Endothelial cell of umbilical vein (primary cell): ENCODE data around the gene DYNLL2. TPM values are rescaled to one million over a fixed set of nuclear protein-coding genes. Genes with fewer than 3 reads are reported as not detected.

ENCODE experiments used
- BruUV-seq: library from RNA; stranded (reverse); fragments of 400-500 nt; replicated peaks from 2 replicates; lab custom pipeline; 2021; lab: Mats Ljungman, UMichigan
- CTCF ChIA-PET: fragments of 300-600, 350-600 bp; sonication (Branson Sonifier 250); formaldehyde crosslinking; loops from one replicate; lab custom pipeline; 2021; ENCODE audit warnings: antibody characterized with exemption, inconsistent platforms; lab: Charles Lee
- POLR2A ChIA-PET: fragments of 300-600, 350-600 bp; sonication (Branson Sonifier 250); formaldehyde crosslinking; loops from one replicate; lab custom pipeline; 2021; ENCODE audit warnings: antibody characterized with exemption, inconsistent platforms; lab: Charles Lee
- DNase-seq: peaks from one replicate; pipeline ENCODE4 v3.0.0-alpha.2; 2011; ENCODE audit warnings: low read depth, low spot score
- FAIRE-seq: peaks from 2 replicates; lab custom pipeline; 2011; peaks lifted over from hg19 to GRCh38; lab: Jason Lieb, UNC
- H2AFZ ChIP-seq: 2 replicates; pipeline ENCODE4 v1.6.0; 2012; ENCODE audit warnings: low read depth, low read length, control low read depth, inconsistent platforms
- H3K27ac ChIP-seq: 2 replicates; pipeline ENCODE4 v1.5.1; 2011; ENCODE audit warnings: low read depth, mild to moderate bottlenecking, control low read depth, low read length, moderate library complexity; ENCODE audit not compliant: insufficient read depth
- H3K27me3 ChIP-seq, 2 experiments: 2 replicates each; pipeline versions ENCODE4 v1.6.0 to v1.6.1; 2011; ENCODE audit warnings: low read length in 2 of 2, mixed read lengths in 1 of 2; ENCODE audit not compliant: control insufficient read depth in 2 of 2, insufficient read depth in 2 of 2
- H3K36me3 ChIP-seq, 2 experiments: 2 replicates in 1 of 2; 3 replicates in 1 of 2; pipeline ENCODE4 v1.5.1; 2011; ENCODE audit warnings: low read length in 2 of 2, mild to moderate bottlenecking in 1 of 2, moderate library complexity in 1 of 2; ENCODE audit not compliant: control insufficient read depth in 2 of 2, insufficient read depth in 2 of 2; ENCODE audit errors: extremely low read depth in 1 of 2
- H3K4me1 ChIP-seq: 3 replicates; pipeline ENCODE4 v1.5.1; 2011; ENCODE audit warnings: mild to moderate bottlenecking, low read length; ENCODE audit not compliant: control insufficient read depth, insufficient read depth; ENCODE audit errors: extremely low read depth
- H3K4me2 ChIP-seq: 2 replicates; pipeline ENCODE4 v1.6.1; 2011; ENCODE audit warnings: low read length, control low read depth, mixed read lengths; ENCODE audit not compliant: insufficient read depth
- H3K4me3 ChIP-seq, 3 experiments: fragments of 200-600 bp in 1 of 3; sonication (generic), shearing (Covaris generic) in 1 of 3; replicated peaks in 1 of 3; 2 replicates each; pipeline ENCODE4 v1.5.1; 2011 to 2016; ENCODE audit warnings: control low read depth in 3 of 3, low read length in 3 of 3, mild to moderate bottlenecking in 2 of 3, inconsistent platforms in 1 of 3, low read depth in 1 of 3, moderate library complexity in 1 of 3; ENCODE audit not compliant: insufficient read depth in 1 of 3
- H3K79me2 ChIP-seq: 2 replicates; pipeline ENCODE4 v1.6.0; 2012; ENCODE audit warnings: low read length, inconsistent platforms; ENCODE audit not compliant: control insufficient read depth, insufficient read depth
- H3K9ac ChIP-seq: replicated peaks from 2 replicates; pipeline ENCODE3; 2011; ENCODE audit warnings: low read length, control low read depth; ENCODE audit not compliant: insufficient read depth; ENCODE audit errors: extremely low read depth
- H3K9me1 ChIP-seq: replicated peaks from 3 replicates; pipeline ENCODE4 v1.6.0; 2011; ENCODE audit warnings: mild to moderate bottlenecking, low read length; ENCODE audit not compliant: control insufficient read depth, insufficient read depth; ENCODE audit errors: extremely low read depth
- H3K9me3 ChIP-seq: replicated peaks from 2 replicates; pipeline ENCODE4 v1.5.1; 2012; ENCODE audit warnings: low read length, inconsistent platforms; ENCODE audit not compliant: control insufficient read depth, insufficient read depth
- H4K20me1 ChIP-seq: replicated peaks from 2 replicates; pipeline ENCODE3; 2011; ENCODE audit warnings: mild to moderate bottlenecking, low read length; ENCODE audit not compliant: control insufficient read depth, insufficient read depth; ENCODE audit errors: extremely low read depth
- EZH2 ChIP-seq: IDR thresholded peaks from 2 replicates; pipeline ENCODE4 v1.6.1; 2012; ENCODE audit warnings: borderline replicate concordance, low read depth, mild to moderate bottlenecking, moderate library complexity, low read length, inconsistent platforms; ENCODE audit not compliant: severe bottlenecking
- FOS ChIP-seq: IDR thresholded peaks from 2 replicates; pipeline ENCODE4 v1.6.1; 2011; ENCODE audit warnings: mild to moderate bottlenecking, low read length, moderate library complexity, borderline replicate concordance; ENCODE audit not compliant: insufficient read depth
- GATA2 ChIP-seq: IDR thresholded peaks from 2 replicates; pipeline ENCODE4 v1.7.0; 2011; ENCODE audit warnings: low read depth, mild to moderate bottlenecking, moderate library complexity, mixed read lengths, low read length; ENCODE audit not compliant: insufficient read length, insufficient read depth
- JUN ChIP-seq: IDR thresholded peaks from 2 replicates; pipeline ENCODE4 v1.6.1; 2011; ENCODE audit warnings: borderline replicate concordance, low read depth; ENCODE audit not compliant: insufficient read length, insufficient read depth
- MYC ChIP-seq: IDR thresholded peaks from one replicate; pipeline ENCODE4 v1.6.1; 2011; ENCODE audit warnings: mild to moderate bottlenecking, low read depth, low read length
- POLR2A ChIP-seq: IDR thresholded peaks from 2 replicates; pipeline ENCODE4 v1.6.1; 2012; ENCODE audit warnings: low read depth, mild to moderate bottlenecking, control low read depth, low read length
- POLR2AphosphoS5 ChIP-seq: IDR thresholded peaks from 2 replicates; pipeline ENCODE4 v1.6.1; 2012; ENCODE audit warnings: low read depth, mild to moderate bottlenecking, control low read depth, low read length, moderate library complexity; ENCODE audit not compliant: insufficient read depth
- dilution Hi-C: fragments of 300-500 bp; cut with MboI; formaldehyde crosslinking; loops from one replicate; pipeline ENCODE4 v1.15.0; 2019; ENCODE audit warnings: low sequenced_read_pairs; ENCODE audit not compliant: extremely low pct_ligation_motif_present
- intact Hi-C: fragments of 100-400 bp; cut with micrococcal nuclease; formaldehyde crosslinking; loops from one replicate; pipeline ENCODE4 v1.10.0; 2022
- polyA plus RNA-seq, 4 experiments: library from polyadenylated mRNA; depleted of rRNA in 3 of 4; stranded (reverse) in 3 of 4; unstranded in 1 of 4; fragments of >200 nt; gene quantifications; 2 replicates each; pipeline versions ENCODE4 v1.2.1 to v1.2.3, GENCODE V29; 2011 to 2012; ENCODE audit warnings: missing spikeins in 1 of 4
- total RNA-seq: library from RNA; stranded (reverse); gene quantifications from 2 replicates; pipeline ENCODE4 v1.2.3, GENCODE V29; 2021
- TF ChIP-seq, protein P1 (sequence below): IDR thresholded peaks from 2 replicates; pipeline ENCODE4 v1.6.1; 2011; ENCODE audit not compliant: insufficient read depth, insufficient read length
- TF ChIP-seq, protein P2 (sequence below), 2 donors: IDR thresholded peaks; 1 replicate in 1 of 2; 2 replicates in 1 of 2; pipeline ENCODE4 v1.5.1; 2011; ENCODE audit warnings: low read length in 2 of 2, mild to moderate bottlenecking in 2 of 2, moderate library complexity in 2 of 2, control low read depth in 1 of 2, inconsistent platforms in 1 of 2, low read depth in 1 of 2; ENCODE audit not compliant: insufficient read depth in 1 of 2; ENCODE audit errors: extremely low read depth in 1 of 2

DYNLL2 gene
- total and polyA plus RNA-seq, 2 donors (not counting 3 experiments of a cell fraction or from before 2014, with no cell fraction given): 7.4 to 19.0 TPM

GRCh38 chr17:58052407-58052806 is 30.8 kb upstream of the DYNLL2 start:
- POLR2A ChIA-PET: no interaction called here
- no peak overlapping the region for H3K27ac ChIP-seq
- no peak overlapping the region for H3K4me2 ChIP-seq
- CTCF ChIA-PET: no interaction called here
- H2AFZ ChIP-seq: no peak overlapping the region
- no peak overlapping the region for H3K4me3 ChIP-seq
- no peak overlapping the region for H3K9ac ChIP-seq
- H3K27me3 ChIP-seq: peaks cover 0 to 11% of the 10 kb centered on the region in 2 experiments
- TF ChIP-seq FOS: no peak
- TF ChIP-seq JUN: no peak
- TF ChIP-seq, protein P1, sequence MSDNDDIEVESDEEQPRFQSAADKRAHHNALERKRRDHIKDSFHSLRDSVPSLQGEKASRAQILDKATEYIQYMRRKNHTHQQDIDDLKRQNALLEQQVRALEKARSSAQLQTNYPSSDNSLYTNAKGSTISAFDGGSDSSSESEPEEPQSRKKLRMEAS: no peak
- TF ChIP-seq, protein P2, sequence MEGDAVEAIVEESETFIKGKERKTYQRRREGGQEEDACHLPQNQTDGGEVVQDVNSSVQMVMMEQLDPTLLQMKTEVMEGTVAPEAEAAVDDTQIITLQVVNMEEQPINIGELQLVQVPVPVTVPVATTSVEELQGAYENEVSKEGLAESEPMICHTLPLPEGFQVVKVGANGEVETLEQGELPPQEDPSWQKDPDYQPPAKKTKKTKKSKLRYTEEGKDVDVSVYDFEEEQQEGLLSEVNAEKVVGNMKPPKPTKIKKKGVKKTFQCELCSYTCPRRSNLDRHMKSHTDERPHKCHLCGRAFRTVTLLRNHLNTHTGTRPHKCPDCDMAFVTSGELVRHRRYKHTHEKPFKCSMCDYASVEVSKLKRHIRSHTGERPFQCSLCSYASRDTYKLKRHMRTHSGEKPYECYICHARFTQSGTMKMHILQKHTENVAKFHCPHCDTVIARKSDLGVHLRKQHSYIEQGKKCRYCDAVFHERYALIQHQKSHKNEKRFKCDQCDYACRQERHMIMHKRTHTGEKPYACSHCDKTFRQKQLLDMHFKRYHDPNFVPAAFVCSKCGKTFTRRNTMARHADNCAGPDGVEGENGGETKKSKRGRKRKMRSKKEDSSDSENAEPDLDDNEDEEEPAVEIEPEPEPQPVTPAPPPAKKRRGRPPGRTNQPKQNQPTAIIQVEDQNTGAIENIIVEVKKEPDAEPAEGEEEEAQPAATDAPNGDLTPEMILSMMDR (IDR thresholded peaks at IDR 0.05; ENCODE audit: extremely low read depth in 1 of 2, insufficient read depth in 1 of 2, low read depth in 1 of 2, low read length in 2 of 2): no peak
- TF ChIP-seq POLR2AphosphoS5: no peak
- TF ChIP-seq EZH2: no peak
- no peak for TF ChIP-seq POLR2A
- no peak for TF ChIP-seq MYC
- no peak for TF ChIP-seq GATA2
- no peaks in the 10 kb centered on the region for H3K9me3 ChIP-seq
- BruUV-seq: no TSS peak
- FAIRE-seq (no peak), DNase-seq (no peak)
- H3K4me1 ChIP-seq: no peaks in the 10 kb centered on the region
- no peaks in the 10 kb centered on the region for H3K79me2 ChIP-seq
- dilution Hi-C loops: no loop called here
- no peaks in the 10 kb centered on the region for H4K20me1 ChIP-seq
- intact Hi-C loops: no loop called here
- no peaks in the 10 kb centered on the region for H3K36me3 ChIP-seq
- no peaks in the 10 kb centered on the region for H3K9me1 ChIP-seq
